Sigmoid colon (tissue), 4 donors: ENCODE data around the gene RTTN.

Experiments
- EP300 ChIP-seq, 4 donors: sonication (generic); formaldehyde crosslinking; IDR thresholded peaks; one replicate each; pipeline ENCODE4 v1.6.1; 2017; ENCODE audit warnings: antibody characterized with exemption in 4 of 4
- POLR2A ChIP-seq, 2 donors: fragments of 450-650 bp; IDR thresholded peaks; one replicate each; pipeline ENCODE4 v1.6.1; 2016; ENCODE audit warnings: antibody characterized with exemption in 2 of 2, mild to moderate bottlenecking in 2 of 2, moderate library complexity in 2 of 2
- TF ChIP-seq, protein P1 (sequence below), 4 experiments: fragments of 450-650 bp in 3 of 4; fragments of 200-600 bp in 1 of 4; IDR thresholded peaks; one replicate each; pipeline ENCODE4 v1.5.1; 2016 to 2019; ENCODE audit warnings: antibody characterized with exemption in 4 of 4, mild to moderate bottlenecking in 3 of 4, moderate library complexity in 2 of 4

DNA sequence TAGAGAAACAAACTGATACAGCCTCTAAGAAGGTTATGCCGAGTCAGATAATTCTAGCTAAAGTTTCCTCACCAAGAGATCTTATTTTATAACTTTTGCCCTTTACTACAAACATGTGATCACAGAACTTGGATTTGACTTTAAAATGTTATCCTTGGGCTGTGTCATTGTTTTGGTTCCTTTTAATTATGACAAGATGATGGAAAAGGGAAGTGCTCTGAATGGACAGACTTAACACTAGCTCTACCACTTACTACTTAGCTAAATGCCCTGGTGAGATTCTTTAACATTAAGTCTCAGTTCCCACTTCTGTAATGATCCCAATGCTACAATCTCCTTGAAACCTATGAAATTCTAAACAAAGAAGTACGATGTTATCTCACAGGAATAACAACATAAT is 69.9 kb downstream of the RTTN start:
- TF ChIP-seq, protein P1, sequence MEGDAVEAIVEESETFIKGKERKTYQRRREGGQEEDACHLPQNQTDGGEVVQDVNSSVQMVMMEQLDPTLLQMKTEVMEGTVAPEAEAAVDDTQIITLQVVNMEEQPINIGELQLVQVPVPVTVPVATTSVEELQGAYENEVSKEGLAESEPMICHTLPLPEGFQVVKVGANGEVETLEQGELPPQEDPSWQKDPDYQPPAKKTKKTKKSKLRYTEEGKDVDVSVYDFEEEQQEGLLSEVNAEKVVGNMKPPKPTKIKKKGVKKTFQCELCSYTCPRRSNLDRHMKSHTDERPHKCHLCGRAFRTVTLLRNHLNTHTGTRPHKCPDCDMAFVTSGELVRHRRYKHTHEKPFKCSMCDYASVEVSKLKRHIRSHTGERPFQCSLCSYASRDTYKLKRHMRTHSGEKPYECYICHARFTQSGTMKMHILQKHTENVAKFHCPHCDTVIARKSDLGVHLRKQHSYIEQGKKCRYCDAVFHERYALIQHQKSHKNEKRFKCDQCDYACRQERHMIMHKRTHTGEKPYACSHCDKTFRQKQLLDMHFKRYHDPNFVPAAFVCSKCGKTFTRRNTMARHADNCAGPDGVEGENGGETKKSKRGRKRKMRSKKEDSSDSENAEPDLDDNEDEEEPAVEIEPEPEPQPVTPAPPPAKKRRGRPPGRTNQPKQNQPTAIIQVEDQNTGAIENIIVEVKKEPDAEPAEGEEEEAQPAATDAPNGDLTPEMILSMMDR (IDR thresholded peaks at IDR 0.05): no peak
- no peak for TF ChIP-seq EP300 (IDR thresholded peaks at IDR 0.05)
- TF ChIP-seq POLR2A (IDR thresholded peaks at IDR 0.05): no peak
